HG03095 (cell line): Measurements from ENCODE around the gene BMS1.
"Not testable (repeated sequence)": the region's sequence is repeated elsewhere in the genome, so short reads cannot be mapped to it uniquely, and the experiment has no call there.

Source experiments
- ATAC-seq: cut with Tn5 transposase; IDR thresholded peaks from one replicate; pipeline ENCODE4 v1.9.1; 2021; ENCODE audit warnings: moderate library complexity; ENCODE audit not compliant: unreplicated experiment

Gene BMS1, protein sequence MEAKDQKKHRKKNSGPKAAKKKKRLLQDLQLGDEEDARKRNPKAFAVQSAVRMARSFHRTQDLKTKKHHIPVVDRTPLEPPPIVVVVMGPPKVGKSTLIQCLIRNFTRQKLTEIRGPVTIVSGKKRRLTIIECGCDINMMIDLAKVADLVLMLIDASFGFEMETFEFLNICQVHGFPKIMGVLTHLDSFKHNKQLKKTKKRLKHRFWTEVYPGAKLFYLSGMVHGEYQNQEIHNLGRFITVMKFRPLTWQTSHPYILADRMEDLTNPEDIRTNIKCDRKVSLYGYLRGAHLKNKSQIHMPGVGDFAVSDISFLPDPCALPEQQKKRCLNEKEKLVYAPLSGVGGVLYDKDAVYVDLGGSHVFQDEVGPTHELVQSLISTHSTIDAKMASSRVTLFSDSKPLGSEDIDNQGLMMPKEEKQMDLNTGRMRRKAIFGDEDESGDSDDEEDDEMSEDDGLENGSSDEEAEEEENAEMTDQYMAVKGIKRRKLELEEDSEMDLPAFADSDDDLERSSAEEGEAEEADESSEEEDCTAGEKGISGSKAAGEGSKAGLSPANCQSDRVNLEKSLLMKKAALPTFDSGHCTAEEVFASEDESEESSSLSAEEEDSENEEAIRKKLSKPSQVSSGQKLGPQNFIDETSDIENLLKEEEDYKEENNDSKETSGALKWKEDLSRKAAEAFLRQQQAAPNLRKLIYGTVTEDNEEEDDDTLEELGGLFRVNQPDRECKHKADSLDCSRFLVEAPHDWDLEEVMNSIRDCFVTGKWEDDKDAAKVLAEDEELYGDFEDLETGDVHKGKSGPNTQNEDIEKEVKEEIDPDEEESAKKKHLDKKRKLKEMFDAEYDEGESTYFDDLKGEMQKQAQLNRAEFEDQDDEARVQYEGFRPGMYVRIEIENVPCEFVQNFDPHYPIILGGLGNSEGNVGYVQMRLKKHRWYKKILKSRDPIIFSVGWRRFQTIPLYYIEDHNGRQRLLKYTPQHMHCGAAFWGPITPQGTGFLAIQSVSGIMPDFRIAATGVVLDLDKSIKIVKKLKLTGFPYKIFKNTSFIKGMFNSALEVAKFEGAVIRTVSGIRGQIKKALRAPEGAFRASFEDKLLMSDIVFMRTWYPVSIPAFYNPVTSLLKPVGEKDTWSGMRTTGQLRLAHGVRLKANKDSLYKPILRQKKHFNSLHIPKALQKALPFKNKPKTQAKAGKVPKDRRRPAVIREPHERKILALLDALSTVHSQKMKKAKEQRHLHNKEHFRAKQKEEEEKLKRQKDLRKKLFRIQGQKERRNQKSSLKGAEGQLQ

GRCh38 chr10:42782446-42783180 is at the start of gene BMS1:
Gene BMS1 (plus strand): TSS chr10:42782795. CDS start chr10:42784395, 1,600 bp downstream.
- ATAC-seq, result peak; percentile 97

- no peak for ATAC-seq
Observed at GRCh38 chr10:42734536-42734935, 48.1 kb upstream of the BMS1 start.

- ATAC-seq, result no peak
Observed at GRCh38 chr10:42738679-42739078, 43.9 kb upstream of the BMS1 start.

DNA sequence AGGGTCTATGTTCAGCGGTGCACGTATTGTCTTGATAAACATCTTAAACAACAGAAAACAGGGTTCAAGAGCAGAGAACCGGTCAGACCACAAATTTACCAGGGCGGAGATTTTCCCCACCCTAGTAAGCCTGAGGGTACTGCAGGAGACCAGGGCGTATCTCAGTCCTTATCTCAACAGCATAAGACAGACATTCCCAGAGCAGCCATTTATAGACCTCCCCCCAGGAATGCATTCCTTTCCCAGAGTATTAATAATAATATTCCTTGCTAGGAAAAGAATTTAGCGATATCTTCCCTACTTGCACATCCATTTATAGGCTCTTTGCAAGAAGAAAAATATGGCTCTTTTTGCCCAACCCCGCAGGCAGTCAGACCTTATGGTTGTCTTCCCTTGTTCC is 41.1 kb upstream of the BMS1 start:
- ATAC-seq, result not testable (repeated sequence)

GRCh38 chr10:42743697-42744096 is 38.9 kb upstream of the BMS1 start:
- no peak for ATAC-seq

DNA sequence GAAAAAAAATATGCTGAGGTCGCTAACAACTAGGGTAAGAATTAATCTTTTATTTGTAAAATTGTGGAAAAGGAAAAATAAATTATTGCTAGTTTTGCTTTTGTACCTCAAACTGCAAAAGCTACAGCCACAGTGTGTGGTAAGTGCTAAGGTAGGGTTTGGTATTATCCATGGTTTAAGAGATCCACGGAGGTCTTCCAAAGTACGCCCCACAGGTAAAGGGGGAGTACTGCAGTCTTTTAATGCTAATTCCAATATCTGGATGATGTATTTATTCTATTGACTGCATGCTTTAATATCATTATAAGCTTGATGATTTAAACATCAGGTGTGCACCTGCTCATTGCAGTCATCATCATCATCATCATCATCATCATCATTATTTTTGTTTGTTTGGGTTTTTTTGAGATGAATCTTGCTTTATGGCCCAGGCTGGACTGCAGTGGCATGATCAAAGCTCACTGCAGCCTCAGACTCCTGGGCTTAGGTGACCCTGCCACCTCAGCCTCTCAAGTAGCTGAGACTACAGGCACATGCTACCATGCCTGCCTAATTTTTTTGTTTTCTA is 38.4 kb upstream of the BMS1 start:
- no peak for ATAC-seq

DNA sequence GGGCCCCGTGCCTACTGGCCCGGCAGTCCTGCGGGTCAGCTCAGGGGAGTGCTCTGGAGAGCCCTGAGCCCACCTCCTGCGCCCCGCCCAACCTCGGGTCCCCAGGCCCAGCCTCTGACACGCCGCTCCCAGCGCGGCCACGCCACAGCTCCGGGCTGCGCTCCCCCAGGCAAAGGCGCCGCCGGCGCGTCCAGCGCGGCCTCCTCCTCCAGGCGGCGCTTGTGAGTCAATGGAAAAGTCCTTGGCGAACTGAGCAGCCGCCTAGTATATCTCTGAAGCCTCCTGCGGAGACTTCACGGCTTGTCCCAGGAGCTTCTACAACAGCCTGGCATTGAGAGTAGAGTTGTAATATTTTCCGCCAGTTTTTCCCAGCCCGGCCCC is 29.5 kb upstream of the BMS1 start:
- ATAC-seq, result peak; percentile 50

DNA sequence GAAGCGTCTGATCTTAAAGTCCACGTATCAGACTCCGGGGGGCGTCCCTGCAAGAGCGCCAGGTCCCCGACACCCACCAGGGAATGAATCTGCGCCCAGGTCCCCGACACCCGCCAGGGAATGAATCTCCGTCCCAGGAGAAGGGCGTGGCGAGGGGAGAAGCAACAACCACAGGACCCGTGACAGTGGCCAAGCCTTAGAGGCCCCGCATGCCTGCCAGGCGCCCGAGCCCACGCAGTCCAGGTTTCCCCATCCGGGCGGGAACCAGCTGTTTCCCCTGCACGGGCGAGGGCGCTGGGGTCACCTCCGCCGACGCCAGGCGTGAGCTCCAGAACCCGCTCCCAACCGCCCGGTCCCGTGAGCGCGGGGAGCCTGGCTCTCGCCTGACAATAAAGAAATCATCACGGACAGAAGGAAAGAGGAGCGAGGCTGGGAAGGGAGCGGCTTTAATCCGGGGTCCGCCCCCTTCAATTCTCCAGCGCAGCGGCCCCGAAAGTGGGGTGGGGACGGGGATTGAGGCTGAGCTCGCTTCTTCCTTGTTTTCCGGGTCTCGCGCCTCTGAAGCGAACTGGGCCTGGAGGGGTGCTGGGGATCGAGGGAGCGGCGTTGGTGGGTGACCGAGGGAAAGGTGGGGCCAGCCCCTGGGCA is 29.0 kb upstream of the BMS1 start:
- ATAC-seq, result no peak

- no peak for ATAC-seq
Observed at GRCh38 chr10:42754155-42755027, 28.2 kb upstream of the BMS1 start.

DNA sequence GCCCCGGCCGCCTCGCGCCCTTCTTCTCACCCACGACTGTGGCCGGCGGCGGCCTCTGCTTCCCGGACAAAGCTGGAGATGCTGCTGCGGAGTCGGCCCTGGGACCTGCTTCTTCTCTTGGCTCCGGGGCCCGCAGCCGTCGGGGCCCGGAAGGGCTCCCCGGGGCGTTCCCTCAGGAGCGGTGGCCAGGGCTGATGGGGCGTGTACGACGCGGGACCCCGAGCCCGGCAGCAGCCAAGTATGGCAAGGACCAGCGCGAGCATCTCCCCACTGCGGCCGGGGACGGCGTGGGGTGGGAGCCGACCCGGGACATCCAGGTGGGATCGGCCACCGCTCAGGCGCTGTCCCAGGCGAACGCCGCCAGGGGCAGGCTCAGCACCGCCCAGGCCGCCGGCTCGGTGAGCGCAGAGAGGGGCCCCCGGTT is 27.6 kb upstream of the BMS1 start:
- no peak for ATAC-seq

GRCh38 chr10:42755556-42756093 is 27.0 kb upstream of the BMS1 start:
- no peak for ATAC-seq

- ATAC-seq, result no peak
Observed at GRCh38 chr10:42767906-42768305, 14.7 kb upstream of the BMS1 start.

DNA sequence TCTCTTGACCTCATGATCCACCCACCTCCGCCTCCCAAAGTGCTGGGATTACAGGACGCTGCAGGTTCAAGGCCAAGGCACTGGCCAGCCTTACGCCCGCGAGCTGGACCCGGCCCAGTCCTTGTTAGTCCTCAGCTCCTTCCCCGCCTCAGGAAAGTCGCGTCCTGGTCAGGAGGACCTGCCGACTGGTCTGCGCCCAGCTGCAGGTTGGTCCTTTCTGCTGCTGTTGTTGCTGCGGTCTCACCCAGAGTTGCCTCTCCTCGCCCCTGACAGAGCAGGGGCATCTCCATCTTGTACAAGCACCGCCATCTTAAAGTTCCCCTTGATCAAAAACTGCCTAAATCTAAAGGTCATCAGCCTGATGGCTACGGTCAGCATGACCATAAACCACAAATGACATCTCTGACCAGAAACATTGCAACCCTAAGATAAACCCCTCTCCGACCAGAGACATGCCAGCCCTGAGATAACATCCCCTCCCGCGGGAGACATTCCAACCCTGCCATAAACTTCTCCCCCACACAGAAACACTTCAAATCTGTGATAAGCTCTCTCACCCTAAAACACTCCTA is 13.9 kb upstream of the BMS1 start:
- ATAC-seq, result no peak

- ATAC-seq, result no peak
Observed at GRCh38 chr10:42769173-42769572, 13.4 kb upstream of the BMS1 start.

DNA sequence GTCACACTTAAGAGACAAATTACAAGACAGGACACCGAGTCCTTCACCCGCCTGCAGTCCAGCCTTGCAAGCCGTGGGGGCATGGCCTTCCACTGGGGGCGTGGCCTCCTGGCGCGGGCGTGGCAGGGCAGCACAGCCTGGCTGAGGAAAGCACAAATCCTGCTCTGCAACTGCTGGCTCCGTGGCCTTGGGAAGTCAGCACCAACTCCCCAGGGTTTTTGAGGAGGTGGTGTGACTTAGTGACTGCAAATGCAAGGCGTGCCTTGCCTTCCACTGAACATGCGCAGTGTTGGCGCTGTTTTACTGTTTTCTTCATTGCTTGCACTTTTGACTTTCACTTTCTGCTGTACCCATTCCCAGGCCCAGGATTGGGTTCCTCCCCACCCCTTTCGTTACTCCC is 12.9 kb upstream of the BMS1 start:
- no peak for ATAC-seq

GRCh38 chr10:42776681-42777080 is 5.9 kb upstream of the BMS1 start:
- no peak for ATAC-seq

- ATAC-seq, result no peak
Observed at GRCh38 chr10:42780456-42780855, 2.1 kb upstream of the BMS1 start.

GRCh38 chr10:42781893-42782445 is 626 bp upstream of the BMS1 start:
- no peak for ATAC-seq
